ENCODE data around the gene PIKFYVE. TPM values are rescaled to one million over a fixed set of nuclear protein-coding genes. Genes with fewer than 3 reads are reported as not detected.

PIKFYVE gene
- total RNA-seq, 4 donors from 2014 or later = 35.2 to 51.3 (median 41.7) TPM

DNA sequence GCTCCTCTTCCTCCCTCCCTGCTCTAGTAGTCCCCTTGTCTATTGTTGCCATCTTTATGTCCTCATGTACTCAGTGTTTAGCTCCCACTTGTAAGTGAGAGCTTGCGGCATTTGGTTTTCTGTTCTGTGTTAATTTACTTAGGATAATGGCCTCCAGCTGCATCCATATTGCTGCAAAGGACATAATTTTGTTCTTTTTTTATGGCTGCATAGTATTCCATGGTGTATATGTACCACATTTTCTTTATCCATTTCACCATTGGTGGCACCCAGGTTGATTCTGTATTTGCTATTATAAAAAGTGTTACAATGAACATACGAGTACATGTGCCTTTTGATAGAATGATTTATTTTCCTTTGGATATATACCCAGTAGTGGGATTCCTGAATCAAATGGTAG is 12.5 kb downstream of the PIKFYVE start:
- Histone ChIP-seq H3K36me3 (peaks cover 35 to 39% of the 10 kb centered on the region in 2 donors), H3K4me1 (peaks cover 0 to 7% of the 10 kb centered on the region in 2 donors), H3K27ac (no peak overlapping the region), H3K27me3 (no peaks in the 10 kb centered on the region), H3K4me3 (replicated peaks in 1 of 3) (no peak overlapping the region), H3K9me3 (no peaks in the 10 kb centered on the region)
- WGBS, 2 donors = 98% methylated on average over 2 of the region's 2 CpGs
- DNase-seq = no peak
- no peak for TF ChIP-seq POLR2A (IDR thresholded peaks at IDR 0.05)
- TF ChIP-seq, protein P1, sequence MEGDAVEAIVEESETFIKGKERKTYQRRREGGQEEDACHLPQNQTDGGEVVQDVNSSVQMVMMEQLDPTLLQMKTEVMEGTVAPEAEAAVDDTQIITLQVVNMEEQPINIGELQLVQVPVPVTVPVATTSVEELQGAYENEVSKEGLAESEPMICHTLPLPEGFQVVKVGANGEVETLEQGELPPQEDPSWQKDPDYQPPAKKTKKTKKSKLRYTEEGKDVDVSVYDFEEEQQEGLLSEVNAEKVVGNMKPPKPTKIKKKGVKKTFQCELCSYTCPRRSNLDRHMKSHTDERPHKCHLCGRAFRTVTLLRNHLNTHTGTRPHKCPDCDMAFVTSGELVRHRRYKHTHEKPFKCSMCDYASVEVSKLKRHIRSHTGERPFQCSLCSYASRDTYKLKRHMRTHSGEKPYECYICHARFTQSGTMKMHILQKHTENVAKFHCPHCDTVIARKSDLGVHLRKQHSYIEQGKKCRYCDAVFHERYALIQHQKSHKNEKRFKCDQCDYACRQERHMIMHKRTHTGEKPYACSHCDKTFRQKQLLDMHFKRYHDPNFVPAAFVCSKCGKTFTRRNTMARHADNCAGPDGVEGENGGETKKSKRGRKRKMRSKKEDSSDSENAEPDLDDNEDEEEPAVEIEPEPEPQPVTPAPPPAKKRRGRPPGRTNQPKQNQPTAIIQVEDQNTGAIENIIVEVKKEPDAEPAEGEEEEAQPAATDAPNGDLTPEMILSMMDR (IDR thresholded peaks at IDR 0.05) = no peak
- intact Hi-C loops (cut with DNase I) = no loop called here

DNA sequence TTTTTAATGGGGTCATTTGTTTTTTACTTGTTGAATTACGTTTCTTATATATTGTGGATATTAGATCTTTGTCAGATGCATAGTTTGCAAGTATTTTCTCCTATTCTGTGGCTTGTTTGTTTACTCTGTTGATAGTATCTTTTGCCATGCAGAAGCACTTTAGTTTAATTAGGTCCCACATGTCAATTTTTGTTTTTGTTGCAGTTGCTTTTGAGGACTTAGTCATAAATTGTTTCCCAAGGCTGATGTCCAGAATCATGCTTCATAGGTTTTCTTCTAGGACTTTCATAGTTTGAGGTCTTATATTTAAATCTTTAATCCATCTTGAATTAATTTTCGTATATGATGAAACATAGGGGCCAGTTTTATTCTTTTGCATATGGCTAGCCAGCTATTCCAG is 13.2 kb downstream of the PIKFYVE start:
- Histone ChIP-seq H3K27ac (no peak overlapping the region), H3K4me3 (replicated peaks in 1 of 3) (no peak overlapping the region), H3K4me1 (peaks cover 0 to 7% of the 10 kb centered on the region in 2 donors), H3K9me3 (no peaks in the 10 kb centered on the region), H3K36me3 (peaks cover 31 to 36% of the 10 kb centered on the region in 2 donors), H3K27me3 (no peaks in the 10 kb centered on the region)
- intact Hi-C loops (cut with DNase I) = no loop called here
- WGBS, 2 donors = 97 to 98% methylated on average over 2 of the region's 2 CpGs
- TF ChIP-seq, protein P1 (IDR thresholded peaks at IDR 0.05) = no peak
- TF ChIP-seq POLR2A (IDR thresholded peaks at IDR 0.05) = no peak
- DNase-seq = no peak

DNA sequence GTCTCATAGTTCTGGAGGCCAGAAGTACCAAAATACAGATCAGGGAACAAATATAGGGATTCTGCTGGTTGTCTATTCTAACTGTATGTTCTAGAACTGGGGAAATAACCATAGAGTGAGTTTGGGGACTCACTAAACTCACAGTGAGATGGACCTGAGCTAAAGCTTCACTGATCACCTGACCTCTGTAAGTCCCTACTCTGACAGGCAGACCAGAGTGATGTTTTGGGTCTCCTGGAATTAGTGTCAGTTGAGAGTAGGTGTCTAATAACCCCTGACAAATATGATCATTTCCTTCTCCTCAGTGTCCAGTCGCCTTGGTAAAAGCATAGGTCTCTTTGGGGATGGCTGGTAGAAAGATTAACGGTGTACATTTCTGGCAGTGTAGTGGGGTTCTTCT is 14.2 kb downstream of the PIKFYVE start:
- Histone ChIP-seq H3K27ac (no peak overlapping the region), H3K4me1 (peaks cover 0 to 7% of the 10 kb centered on the region in 2 donors), H3K4me3 (replicated peaks in 1 of 3) (no peak overlapping the region), H3K9me3 (no peaks in the 10 kb centered on the region), H3K27me3 (no peaks in the 10 kb centered on the region), H3K36me3 (peaks cover 31 to 36% of the 10 kb centered on the region in 2 donors)
- intact Hi-C loops (cut with DNase I) = no loop called here
- no peak for TF ChIP-seq POLR2A (IDR thresholded peaks at IDR 0.05)
- TF ChIP-seq, protein P1 (IDR thresholded peaks at IDR 0.05) = no peak
- WGBS, 2 donors = 83 to 93% methylated on average over 2 of the region's 2 CpGs
- no peak for DNase-seq

DNA sequence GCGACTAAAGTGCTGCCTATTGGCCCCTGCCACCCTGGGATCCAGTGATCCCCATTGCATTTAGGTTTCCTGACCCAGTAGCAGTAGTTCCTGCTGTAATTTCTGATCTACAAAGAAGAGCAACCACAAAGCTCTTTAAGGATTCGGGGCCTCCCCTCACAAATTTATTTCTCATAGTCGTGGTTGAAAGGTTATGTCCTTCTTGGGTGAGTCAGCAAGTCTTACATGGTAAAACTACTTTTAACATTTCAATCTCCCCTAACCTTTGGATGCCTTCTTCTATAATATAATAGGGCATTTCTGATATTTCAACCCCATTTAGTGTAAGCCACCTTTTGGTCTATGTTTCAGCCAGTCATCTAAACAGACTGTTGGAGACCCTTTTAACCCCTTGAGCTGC is 14.9 kb downstream of the PIKFYVE start:
- Histone ChIP-seq H3K27me3 (no peaks in the 10 kb centered on the region), H3K9me3 (no peaks in the 10 kb centered on the region), H3K36me3 (peaks cover 28 to 36% of the 10 kb centered on the region in 2 donors), H3K4me1 (peaks cover 0 to 7% of the 10 kb centered on the region in 2 donors), H3K27ac (no peak overlapping the region), H3K4me3 (replicated peaks in 1 of 3) (no peak overlapping the region)
- intact Hi-C loops (cut with DNase I) = no loop called here
- no peak for DNase-seq
- TF ChIP-seq POLR2A (IDR thresholded peaks at IDR 0.05) = no peak
- TF ChIP-seq, protein P1 (IDR thresholded peaks at IDR 0.05) = no peak
- 86 to 94% methylated on average over 3 of the region's 3 CpGs for WGBS, 2 donors

DNA sequence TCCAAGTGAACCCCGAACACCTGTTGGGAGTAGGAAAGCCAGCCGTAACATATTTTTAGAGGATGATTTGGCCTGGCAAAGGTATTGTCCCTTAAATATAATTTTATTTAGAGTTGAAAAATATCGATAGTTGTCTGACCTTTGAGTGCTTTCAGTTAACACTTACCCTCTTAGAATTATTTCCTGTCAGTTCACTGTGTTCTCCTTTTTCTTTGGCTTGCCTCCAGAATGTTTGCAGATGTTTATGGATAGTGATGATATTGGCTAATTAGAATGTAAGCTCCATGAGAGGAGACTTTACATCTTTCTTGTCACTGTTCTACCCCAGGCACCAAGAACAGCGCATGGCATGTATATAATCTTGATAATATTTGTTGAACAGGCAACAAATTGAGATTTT is 19.8 kb downstream of the PIKFYVE start:
- Histone ChIP-seq H3K36me3 (peaks cover 21 to 36% of the 10 kb centered on the region in 2 donors), H3K27me3 (no peaks in the 10 kb centered on the region), H3K4me3 (replicated peaks in 1 of 3) (no peak overlapping the region), H3K27ac (no peak overlapping the region), H3K9me3 (no peaks in the 10 kb centered on the region), H3K4me1 (peaks cover 0 to 5% of the 10 kb centered on the region in 2 donors)
- WGBS, 2 donors = 89% methylated on average over 4 of the region's 4 CpGs
- intact Hi-C loops (cut with DNase I) = no loop called here
- no peak for DNase-seq
- TF ChIP-seq, protein P1 (IDR thresholded peaks at IDR 0.05) = no peak
- TF ChIP-seq POLR2A (IDR thresholded peaks at IDR 0.05) = no peak

All from thyroid gland (tissue), 4 donors.